GM03348 (cell line): ENCODE measurements around the gene CC2D2A.

Source experiments
- DNase-seq: peaks from one replicate; pipeline ENCODE4 v3.0.0; 2012; ENCODE audit warnings: low spot score

CC2D2A gene

DNA sequence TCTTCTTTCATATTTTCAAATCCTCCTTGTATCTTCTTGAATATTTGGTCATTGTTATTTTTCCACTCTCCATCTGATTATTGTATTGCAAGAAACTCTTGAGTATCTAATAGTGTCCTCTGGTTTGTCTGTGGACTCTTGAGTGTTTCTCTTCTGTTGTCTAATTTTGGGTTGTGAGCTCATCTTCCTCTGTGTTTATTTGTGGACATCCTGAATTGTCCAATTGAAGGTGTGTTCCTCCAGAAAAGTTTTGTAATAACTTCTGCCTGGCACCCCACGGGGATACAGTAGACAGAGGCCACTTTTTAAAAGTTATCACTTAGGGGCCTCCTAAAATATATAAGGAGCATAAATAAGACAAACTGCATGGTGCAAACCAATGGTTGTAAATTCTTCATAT is 3.1 kb upstream of the CC2D2A start:
- no peak for DNase-seq

DNA sequence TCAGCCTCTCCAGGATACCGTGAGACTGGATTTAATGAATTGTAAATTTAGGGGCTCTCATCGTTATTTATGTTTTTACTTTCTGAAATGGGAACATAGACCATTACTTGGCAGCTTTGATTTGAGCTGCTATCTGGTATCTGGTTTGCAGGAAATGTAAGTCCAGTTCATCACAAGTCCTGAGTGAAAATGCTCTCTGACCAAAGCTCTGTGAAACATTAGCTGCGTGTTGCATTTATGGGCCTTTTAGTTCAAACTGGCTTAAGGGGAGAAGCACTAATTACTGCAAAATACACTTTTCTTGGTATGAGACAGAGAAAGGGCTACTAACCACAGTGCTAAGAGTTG is 420 bp downstream of the CC2D2A start:
- no peak for DNase-seq

DNA sequence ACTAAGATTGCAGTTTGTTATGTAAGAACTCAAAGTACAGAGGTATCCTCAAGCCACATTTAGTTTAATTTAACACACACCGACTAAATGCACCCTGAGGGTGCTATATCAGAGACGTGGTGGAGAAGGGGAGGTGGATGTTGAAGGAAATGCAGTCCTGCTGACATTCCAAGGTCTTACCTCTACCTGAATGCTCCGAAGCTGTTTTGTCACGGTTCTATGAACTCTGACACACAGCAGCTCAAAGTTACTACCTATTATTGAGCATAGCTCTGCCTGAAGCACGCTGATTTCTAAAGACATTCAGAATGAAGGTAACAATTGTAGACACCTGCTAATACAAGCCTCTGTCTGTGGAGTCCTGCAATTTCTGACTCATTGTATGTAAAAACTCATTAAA is 6.7 kb downstream of the CC2D2A start:
- no peak for DNase-seq

DNA sequence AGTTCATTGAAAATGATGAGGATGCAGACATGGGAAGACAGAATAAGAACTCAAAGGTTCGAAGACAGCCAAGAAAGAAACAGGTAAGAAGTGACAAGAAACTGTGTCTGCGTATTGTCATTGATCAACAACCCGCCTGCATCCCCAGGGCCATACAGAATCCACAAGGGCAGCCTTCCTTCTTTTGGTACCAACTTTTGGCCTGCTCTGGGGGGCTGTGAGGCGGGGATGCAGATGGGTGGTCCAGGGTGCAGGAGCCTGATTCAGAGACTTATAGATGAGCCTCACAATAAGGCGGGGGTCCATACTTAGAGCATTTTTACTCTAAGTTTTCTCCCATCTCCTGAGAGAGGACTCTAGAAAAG is 9.0 kb downstream of the CC2D2A start:
- DNase-seq, result no peak

DNA sequence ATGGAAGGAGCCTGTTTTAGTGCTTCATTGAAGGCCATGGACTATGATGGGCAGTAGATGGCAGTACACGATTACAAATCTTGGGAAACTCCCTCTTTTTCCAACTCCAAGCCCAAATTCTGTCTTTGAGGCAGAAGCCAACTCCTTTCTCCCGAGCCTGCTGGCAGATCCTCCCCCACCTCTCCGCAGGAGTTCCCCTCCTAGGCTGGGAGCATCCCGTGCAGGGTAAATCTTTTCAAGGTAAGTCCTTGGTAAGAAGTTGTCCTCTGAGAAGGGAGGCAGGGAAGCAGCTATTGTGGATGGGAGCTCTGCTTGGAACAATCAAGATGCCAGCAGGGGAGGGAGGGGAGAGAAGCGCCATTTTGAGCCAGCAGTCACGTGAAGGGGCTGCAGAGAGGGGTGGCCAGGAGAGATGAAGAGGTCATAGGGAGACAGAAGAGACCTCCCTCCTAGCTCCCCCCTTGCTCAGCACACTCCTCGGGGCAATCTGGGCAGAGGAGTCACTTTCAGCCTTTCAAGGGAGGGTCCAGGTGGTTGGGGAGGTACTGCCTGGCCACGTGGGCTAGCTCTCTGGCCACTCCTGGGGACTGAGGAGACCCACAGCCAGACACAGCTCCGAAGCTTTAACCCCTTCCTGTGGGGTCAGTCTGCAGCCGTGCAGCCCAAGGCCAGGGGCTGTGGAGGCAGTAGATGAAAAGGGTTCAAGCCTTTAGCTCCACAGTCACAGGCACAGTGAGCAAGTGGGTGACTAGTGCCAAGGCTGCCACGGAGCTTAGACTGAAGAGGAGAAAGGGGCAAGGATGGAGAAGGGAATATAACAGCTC is 9.6 kb downstream of the CC2D2A start:
- peak; percentile 88 for DNase-seq

DNA sequence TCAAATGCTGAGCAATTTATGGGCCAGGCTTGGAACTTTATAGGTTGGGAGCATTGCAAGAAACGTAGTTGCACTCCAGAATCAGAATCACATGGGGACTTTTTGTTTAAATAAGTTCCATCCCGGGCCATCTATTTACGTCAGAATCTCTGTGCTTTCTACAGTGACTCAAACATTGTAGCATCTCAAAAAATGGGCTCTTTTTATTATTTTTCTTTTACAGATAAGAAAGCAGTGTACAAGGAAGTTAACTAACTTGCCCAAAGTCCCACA is 10.2 kb downstream of the CC2D2A start:
- peak; percentile 11 for DNase-seq

DNA sequence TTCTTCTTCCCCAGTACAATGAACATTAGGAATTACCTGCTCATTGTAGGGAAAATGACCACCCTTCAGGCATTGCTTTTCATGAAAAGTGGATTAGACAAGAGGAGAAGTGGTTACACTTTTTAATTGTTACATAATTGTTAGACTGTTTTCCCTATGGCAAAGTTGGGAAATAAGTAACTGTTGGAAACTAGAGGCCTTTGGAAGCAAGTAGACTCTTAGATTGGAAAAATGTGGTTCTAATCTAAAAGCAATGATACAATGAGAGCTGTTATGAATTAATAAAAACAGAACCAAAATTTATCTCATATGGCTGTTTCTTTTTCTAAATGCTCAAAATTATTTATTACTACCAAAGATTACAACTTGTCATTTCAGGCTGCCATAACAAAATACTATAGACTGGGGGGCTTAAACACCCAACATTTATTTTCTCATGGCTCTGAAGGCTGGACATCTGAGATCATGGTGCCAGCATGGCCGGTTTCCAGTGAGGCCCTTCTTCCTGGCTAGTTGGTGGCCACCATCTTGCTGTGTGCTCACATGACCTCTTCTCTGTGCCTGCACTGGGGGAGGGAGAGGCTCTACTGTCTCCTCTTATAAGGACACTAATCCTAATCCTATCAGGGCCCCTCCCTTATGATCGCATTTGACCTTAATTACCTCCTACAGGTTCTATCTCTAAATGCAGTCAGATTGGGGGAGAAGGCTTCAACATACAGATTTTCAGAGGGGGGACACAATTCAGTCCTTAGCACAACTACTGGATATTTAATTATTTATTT is 12.5 kb downstream of the CC2D2A start:
- DNase-seq, result no peak

DNA sequence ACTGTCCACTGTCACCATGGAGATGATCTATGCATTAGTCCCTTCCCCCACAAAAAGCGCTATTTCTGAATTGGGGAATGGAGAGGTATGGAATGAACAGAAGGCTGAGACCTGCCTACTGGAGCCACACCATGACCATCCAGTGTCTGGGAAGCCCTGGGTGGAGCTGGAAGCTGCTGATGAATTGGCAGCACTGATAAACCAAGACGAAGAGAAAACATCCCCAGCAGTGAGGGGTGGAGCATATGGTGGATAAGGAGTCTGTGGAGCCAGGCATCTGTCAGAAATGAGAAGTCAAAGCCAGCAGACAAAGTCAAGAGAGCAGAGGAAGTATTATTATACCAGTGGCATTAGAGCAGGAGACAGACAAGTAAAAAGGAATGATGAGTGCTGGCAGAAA is 13.2 kb downstream of the CC2D2A start:
- no peak for DNase-seq

DNA sequence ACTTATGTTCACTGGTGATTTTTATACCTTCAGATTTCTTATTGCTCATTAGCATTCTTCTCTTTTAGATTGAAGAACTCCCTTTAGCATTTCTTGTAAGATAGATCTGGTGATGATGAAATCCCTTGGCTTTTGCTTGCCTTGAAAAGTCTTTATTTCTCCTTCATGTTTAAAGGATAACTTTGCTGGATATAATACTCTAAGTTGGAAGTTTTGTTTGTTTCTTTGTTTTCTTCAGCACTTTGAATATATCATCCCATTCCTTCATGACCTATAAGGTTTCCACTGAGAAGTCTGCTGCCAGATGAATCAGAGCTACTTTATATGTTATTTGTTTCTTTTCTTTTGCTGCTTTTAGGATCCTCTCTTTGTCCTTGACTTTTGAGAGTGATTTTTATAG is 18.5 kb downstream of the CC2D2A start:
- no peak for DNase-seq

DNA sequence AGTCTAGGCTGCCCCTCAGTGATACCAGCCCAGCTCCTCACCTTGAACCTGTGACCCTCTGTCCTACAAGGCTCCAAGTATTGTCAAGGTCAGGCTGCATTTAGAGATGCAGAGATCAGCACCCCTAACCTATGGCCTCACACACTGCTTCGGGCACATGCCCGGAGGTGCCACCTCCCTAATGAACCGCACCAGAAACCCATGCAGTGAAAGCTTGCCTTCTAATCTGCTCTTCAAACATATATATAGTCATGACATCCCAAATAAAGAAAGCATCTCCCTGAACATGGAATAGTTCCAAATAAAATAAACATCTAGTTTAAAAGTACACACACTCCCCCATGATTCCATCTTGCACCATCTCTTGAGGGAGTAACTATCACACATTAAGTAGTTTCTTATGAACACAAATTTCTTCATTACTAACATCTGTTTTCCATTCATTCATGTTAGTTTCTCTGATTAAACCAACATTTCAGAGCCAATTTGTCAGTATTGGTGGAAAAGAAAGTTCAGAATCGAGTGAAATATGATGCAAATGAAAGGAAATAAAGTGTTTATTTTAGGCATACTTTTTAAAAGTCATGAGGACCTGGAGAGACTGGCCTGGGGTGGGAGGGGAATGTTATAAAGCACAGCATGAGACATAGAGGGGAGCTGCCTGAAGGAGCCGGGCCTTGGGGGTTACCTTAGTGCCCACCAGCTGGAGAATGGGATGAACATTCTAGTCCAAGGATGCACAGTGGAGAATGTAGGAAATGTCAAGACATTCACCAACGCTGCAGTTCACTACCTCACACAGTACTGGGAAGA is 19.2 kb downstream of the CC2D2A start:
- peak; percentile 44 for DNase-seq

DNA sequence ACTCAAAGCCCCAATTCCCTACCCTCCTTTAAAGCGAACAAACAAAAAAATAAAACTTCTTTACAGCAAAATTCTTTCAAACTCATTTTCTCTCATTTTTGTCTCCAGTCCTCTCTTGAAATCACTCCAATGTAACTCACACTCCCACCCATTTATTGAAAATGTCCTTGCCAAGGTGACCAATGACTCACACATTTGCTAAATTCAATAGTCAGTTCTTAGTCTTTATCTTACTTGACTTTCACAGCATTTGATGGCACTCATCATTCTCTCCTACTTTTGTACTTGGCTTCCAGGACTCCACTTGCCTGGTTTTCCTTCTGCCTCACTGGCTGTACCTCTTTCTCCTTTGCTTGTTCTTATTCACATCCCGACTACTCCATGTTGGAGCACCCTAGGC is 19.9 kb downstream of the CC2D2A start:
- no peak for DNase-seq

DNA sequence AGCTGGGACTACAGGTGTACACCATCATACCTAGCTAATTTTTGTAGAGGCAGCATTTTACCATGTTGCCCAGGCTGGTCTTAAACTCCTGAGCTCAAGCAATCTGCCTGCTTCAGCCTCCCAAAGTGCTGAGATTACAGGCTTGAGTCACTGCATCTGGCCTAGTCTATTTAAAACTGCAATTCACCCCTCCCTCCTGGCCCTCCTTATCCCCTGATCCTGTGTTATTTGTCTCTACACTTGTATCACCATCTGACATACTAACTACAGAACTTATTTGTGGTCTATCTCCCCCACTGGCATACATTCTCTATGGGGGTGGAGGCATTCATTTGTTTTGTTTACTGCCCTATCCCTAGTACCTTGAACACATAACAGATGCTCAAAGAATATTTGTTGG is 23.7 kb downstream of the CC2D2A start:
- DNase-seq, result no peak

DNA sequence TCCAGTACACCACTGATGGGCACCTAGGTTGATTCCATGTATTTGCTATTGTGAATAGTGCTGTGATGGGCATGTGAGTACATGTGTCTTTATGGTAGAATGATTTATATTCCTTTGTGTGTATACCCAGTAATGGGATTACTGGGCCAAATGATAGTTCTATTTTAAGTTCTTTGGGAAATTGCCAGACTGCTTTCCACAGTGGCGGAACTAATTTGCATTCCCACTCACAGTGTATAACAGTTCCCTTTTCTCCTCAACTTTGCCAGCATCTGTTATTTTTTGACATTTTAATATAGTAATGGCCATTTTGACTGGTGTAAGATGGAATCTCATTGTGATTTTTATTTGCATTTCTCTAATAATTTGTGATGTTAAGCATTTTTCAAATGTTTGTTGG is 25.9 kb downstream of the CC2D2A start:
- no peak for DNase-seq

DNA sequence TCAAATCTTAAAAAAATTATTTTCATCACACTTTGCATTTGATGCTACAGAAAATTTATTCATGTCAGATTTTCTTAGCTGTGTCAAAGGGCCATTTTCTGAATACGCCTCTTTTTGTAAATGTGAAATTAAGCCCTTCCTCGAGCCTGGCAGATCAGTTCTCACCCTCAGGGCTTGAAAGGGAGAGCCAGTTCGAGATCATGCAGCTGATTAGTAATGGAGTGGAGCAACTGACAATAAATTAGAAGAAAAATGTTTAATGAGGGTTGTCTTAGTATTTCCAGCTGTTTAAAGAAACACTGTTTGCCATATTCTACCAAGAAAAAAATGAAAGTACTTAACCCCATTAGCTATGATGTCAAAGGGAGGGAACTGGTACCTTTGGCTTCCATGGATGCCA is 28.7 kb downstream of the CC2D2A start:
- no peak for DNase-seq

DNA sequence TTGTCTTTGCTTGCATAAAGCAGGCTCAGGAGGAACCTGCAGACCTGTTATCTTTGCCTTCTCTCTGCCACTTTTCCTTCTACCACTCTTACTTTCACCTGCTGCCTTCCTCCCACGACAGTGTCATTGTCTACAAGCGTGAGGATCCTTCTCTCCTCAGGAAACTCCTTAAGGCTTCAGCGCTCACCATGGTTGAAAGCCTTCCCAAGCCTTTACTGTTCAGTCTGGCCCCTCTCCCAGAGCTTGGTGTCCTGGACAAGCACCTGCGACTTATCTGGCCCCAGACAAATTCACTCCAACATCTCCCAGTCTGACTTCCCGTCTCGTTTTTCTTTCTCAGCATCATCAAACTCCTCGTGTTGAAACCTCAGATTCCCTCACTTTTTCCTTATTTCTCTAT is 31.0 kb downstream of the CC2D2A start:
- no peak for DNase-seq

DNA sequence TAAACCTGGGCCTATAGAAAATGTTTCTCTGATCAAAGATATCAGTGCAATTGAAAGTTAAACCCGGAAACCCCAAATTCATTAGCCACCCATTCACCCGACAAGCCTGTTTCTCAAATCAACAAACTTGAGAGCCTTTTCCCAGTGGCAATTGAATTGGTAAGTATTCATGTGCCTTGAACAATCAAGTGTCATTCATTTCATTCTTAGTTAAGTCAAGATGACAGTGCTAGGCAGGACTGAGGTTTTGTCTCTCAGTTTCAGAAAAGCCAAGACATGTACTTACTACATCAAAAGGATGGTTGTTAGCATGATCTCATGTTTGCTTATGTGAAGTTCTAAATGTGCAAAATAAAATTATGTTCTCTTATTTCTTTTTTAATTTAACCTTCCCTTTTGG is 32.3 kb downstream of the CC2D2A start:
- no peak for DNase-seq

DNA sequence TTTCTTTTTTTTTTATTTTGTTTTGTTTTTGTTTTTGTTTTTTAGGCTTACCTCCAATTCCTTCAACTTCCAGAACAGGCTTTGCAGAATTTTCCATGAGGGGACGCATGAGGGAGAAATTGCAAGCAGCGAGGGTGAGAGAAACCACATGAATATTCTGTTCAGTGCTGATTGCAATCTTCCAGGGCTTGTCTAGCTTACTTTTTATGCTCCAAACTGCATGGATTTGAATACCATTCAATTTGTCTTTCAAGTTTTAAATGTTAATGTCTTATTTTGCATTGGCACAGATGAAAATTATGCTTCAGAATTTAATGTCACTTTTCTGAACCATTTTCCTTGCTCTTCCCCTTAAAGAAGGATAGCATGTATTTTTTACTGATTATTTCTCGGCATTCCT is 32.7 kb downstream of the CC2D2A start:
- no peak for DNase-seq

DNA sequence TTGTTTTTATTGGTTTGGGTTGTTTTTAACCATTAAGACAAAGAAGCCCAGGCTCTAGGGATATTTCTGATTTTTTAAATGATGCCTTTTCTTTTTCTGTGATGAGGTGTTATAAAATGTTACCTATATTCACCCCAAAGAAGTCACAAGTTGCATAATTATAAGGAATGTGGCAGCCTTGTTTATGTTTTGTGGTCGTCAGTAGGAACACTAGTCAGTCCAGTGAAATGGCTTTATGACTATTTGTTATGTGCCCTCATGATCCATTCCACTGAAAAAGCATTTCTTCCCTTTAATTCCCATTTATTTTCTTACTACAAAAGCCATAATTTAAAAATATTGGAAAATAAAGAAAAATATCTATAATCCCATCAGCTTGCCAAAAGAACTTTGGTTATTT is 34.4 kb downstream of the CC2D2A start:
- no peak for DNase-seq

DNA sequence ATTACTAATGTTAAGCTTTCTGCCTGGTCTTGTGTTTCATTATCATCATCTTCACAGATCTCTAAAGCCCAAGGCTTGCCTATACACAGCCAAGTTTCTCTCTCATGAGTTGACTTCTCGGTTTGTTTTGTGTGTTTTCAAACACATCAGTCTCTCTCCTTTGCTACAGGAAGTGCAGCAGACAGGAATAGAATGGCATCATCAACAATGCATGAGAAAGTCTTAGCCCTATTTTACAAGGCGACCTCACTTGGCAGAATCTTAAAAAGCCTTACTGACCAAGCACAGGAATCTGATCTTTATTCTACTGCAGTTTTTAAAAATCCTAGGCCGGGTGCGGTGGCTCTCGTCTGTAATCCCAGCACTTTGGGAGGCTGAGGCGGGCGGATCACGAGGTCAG is 36.8 kb downstream of the CC2D2A start:
- no peak for DNase-seq

DNA sequence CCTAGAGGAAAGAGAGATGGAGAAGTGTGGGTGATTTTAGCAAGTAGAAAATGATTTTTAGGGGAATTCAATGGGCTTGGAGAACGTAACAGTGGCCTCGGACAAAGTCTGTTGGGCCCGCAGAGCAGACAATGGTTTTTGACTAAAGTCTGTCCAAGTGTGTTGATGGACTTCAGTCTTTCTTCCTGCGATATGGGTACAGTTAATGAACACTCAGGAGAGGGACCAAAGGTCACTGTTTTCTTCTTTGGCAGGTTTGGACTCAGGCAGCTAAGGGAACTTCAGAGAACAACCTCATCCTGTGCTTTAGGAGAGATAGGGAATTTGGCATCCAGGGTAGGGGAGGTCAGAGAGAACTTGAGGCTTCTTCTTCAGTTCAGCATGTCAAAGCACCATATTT is 38.0 kb downstream of the CC2D2A start:
- no peak for DNase-seq

DNA sequence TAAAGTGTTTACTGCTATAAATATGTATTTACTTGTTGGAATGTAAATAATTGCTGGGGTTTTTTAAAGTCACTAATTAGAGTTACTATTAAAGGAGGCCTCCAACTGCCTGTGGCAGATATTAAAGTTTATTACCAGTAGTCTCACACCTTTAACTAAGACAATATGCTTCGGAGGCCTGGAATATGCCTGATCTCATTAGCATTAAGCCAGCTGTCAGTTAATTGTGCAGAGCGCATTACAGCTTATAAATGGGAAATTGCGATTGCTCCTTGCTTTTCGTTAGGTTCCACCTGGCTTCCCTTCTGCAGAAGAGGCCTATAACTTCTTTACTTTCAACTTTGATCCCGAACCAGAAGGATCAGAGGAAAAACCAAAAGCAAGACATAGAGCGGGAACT is 41.3 kb downstream of the CC2D2A start:
- DNase-seq, result no peak

DNA sequence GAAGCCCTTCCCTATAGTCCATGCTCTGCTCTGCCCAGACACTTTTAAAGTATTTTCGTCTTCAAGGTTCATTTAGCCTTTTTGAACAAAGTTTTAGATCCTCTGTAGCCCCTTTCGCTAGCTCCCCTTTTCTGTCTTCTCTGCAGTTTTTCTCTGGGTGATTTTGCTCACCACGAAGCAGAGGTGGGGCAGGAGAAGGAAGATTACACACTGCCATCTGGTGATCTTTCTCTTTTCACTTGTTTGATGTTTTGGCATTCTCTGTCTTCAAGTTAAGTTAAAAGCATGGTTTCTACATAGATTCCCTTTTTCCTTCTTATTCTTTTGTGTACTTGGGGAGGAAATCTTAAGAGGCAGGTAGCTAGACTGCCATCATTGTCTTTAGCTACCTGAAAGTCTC is 43.9 kb downstream of the CC2D2A start:
- no peak for DNase-seq

DNA sequence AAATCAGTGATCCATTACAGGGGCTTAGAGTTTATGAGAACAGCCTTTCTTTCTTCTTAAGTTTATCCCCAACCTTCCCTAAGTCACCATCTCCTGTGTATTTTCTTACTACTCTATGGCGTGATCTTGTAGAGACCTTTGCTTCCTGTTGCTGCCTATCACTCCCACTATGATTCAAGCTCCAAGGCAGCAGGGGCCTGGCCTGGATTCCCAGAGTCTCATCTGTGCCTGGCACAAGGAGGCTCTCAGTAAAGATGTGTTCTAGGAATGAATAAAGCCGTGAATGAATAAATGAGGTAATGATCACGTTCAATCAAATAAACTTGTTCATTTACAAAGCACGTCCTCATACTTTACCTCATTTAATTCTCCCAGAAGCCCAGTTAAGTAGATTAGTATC is 45.4 kb downstream of the CC2D2A start:
- DNase-seq, result no peak
